Upper lobe of left lung (tissue), 4 donors: Measurements from ENCODE around the gene ZNF423.
A peak's percentile ranks its signal among the peaks of the same experiment; 100 is the strongest.

Experiments
- CTCF ChIP-seq, 6 experiments: fragments of 450-650 bp in 4 of 6; fragments of 200-600 bp in 2 of 6; sonication (generic) in 2 of 6; IDR thresholded peaks; one replicate each; pipeline ENCODE4 v1.5.1; 2016 to 2019; ENCODE audit warnings: antibody characterized with exemption in 6 of 6
- EP300 ChIP-seq, 4 donors: sonication (generic); formaldehyde crosslinking; IDR thresholded peaks; one replicate each; pipeline ENCODE4 v1.5.1; 2017; ENCODE audit warnings: antibody characterized with exemption in 4 of 4, control low read depth in 2 of 4
- POLR2A ChIP-seq, 4 donors: fragments of 450-650 bp; IDR thresholded peaks; one replicate each; pipeline ENCODE4 v1.5.1; 2016 to 2017; ENCODE audit warnings: antibody characterized with exemption in 4 of 4, mild to moderate bottlenecking in 2 of 4

GRCh38 chr16:49833085-49833484 is 22.8 kb downstream of the ZNF423 start:
- no peak for TF ChIP-seq CTCF (IDR thresholded peaks at IDR 0.05)
- TF ChIP-seq POLR2A (IDR thresholded peaks at IDR 0.05), result no peak
- peak in 1 of 4 donors; percentile 3 for TF ChIP-seq EP300 (IDR thresholded peaks at IDR 0.05)
